ENCODE results near the gene PCMT1.

- no peak for TF ChIP-seq CTCF (IDR thresholded peaks at IDR 0.05; ENCODE audit: low read depth, low read length)
- no peak for TF ChIP-seq MAX (IDR thresholded peaks at IDR 0.05; ENCODE audit: low read depth, low read length)
- TF ChIP-seq POLR2A (IDR thresholded peaks at IDR 0.05; ENCODE audit: extremely low read depth, insufficient read length), result no peak
Observed at GRCh38 chr6:149727793-149728498, 21.6 kb upstream of the PCMT1 start.

Measured in NB4 (cell line).